ENCODE results near the gene HCFC1R1.

HCFC1R1 gene

DNA sequence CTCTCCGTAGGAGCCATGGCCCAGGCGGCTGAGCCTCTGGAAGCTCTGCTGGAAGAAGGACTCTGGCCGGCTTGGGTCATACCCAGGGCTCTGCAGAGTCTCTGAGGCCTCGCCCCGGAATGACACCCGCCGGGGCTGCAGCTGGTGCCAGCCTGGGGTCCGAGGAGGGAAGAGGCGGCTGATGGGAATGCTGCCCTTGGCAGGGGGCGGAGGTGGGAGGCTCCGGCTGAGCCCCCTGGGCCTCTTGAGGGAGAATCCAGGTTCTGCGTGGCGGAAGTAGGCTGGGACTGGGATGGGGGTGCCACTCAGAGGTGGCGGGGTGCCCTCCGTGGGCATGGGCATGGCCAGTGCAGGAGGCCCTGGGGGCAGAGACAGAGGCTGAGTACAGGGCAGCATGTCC lies 47.1 kb downstream of the HCFC1R1 start:
- Mint-ChIP-seq H3K27me3 (no peaks in the 10 kb centered on the region), H3K4me3 (no peak overlapping the region), H3K4me1 (peaks cover 12% of the 10 kb centered on the region), H3K9me3 (no peaks in the 10 kb centered on the region), H3K36me3 (ENCODE audit: low read depth) (peaks cover 26% of the 10 kb centered on the region), H3K27ac (no peak overlapping the region)
- no peak for DNase-seq
- ATAC-seq: no peak

DNA sequence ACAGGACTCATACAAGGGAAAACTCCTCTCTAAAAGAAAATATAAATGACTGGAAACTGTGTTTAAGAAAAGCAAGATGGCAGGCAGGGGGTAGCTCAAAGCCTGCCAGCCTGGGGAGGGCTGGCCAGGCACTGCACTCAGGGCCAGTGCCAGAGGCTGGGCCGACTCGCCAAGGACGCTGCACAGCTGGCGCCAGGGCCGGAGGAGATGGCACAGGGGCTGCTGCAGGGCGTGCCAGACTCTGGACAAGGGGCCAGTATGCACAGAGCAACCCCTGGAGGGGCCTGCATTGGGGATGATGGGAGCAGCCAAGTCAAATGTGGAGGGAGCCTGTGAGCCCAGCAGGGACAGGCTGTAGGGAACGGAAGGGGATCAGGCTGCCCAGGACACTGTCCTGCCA lies 47.5 kb downstream of the HCFC1R1 start:
- Mint-ChIP-seq H3K27ac (no peak overlapping the region), H3K4me3 (no peak overlapping the region), H3K27me3 (no peaks in the 10 kb centered on the region), H3K9me3 (no peaks in the 10 kb centered on the region), H3K36me3 (ENCODE audit: low read depth) (peaks cover 26% of the 10 kb centered on the region), H3K4me1 (peaks cover 9% of the 10 kb centered on the region)
- DNase-seq (no peak), ATAC-seq (no peak)

DNA sequence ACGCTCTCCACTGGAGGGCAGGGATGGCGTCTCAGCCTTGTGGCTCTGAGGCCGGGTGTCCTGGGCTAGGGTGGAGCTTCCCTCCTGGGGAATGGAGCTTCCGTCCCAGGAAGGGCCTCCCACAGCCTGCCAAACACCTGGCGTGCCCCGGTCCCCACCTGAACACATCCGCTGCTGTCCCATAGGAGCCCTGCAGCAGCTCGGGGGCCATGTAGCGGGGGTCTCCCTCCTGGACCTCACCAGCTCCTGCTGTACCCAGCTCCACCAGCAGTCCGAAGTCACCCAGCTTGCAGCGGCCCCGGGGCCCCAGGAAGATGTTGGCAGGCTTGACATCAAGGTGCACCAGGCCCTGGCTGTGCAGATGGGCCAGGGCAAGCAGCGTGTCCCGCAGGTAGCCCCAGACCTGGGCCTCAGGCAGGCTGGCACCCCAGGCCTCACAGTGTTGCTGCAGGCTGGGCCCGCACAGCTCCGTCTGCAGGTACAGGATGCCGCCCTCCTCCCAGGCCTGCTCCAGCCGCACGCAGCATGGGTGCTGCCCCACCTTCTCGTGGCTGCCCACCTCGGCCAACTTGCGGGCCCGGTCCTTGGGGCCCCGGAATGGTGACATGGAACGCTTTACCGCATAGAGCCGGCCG lies 48.5 kb downstream of the HCFC1R1 start:
- Mint-ChIP-seq H3K4me1 (peaks cover 13% of the 10 kb centered on the region), H3K4me3 (no peak overlapping the region), H3K27ac (no peak overlapping the region), H3K27me3 (no peaks in the 10 kb centered on the region), H3K9me3 (no peaks in the 10 kb centered on the region), H3K36me3 (ENCODE audit: low read depth) (peaks cover 31% of the 10 kb centered on the region)
- no peak for DNase-seq
- no peak for ATAC-seq

DNA sequence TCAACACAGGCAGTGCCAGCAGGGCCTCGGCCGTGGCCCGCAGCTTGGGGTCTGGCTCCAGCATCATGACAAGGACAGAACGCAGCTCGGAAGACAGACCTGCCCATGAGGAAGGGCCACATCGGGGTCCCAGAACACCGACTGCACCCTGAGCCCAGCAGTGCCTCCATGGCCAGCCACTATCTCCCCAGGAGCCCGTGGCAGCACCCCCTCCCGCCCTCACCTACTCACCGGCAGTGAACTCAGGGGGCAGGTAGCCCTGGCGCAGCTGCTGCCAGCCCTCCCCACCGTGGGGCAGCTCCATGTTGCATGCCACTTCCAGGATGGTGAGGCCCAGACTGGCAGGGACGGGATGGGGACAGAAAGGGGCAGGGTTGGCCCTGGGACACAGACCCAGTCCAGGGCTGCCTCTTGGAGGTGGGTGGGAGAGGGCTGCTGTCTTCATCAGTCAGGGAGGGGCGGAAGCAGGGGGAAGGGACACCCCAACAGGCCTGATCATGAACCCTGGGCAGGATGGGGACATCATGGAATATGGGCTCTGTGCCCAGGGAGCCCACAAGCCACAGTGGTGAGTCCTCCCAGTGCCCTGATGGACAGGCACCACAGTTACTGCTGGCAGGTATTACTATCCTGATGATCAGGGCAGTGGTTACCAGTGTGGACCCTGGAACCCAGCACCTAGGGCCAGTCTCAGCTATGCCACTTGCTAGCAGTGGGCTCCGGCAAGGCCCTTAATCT lies 49.3 kb downstream of the HCFC1R1 start:
- Mint-ChIP-seq H3K27ac (no peak overlapping the region), H3K4me1 (peaks cover 13% of the 10 kb centered on the region), H3K4me3 (no peak overlapping the region), H3K36me3 (ENCODE audit: low read depth) (peaks cover 31% of the 10 kb centered on the region), H3K27me3 (no peaks in the 10 kb centered on the region), H3K9me3 (no peaks in the 10 kb centered on the region)
- no peak for ATAC-seq
- no peak for DNase-seq

DNA sequence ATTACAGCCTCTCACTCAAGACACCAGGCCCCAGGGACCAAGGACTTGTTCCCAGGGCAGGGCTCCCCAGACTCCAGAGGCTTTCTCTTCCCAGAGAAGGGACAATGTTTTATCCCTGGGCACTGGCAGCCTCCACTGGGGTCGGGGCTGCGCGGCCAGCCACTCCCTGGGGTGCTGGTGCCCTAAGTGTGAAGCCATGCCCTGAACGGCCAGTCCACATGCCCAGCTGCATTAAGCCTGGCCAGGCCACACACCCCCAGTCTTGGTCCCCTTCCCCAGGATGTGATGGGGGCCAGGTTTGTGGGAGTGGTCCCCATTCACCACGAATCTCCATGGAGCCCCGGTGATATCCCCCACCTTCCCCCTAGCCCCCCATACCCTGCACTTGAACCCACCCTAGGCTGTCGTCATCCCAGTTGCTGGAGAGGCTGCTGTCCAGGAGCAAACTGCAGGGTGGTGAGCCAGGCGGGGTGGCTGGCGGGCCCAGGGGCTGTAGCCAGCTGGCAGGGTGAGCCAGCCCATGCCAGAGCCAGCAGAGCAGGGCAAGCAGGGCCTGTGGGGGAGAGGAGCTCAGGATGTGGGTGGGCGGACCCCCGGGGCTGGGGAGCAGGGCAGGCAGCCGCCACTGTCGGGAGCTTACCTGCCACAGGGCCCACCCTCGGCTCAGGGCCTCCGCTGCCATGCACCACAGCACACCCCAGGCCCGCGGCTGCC lies 50.0 kb downstream of the HCFC1R1 start:
- Mint-ChIP-seq H3K27me3 (no peaks in the 10 kb centered on the region), H3K36me3 (ENCODE audit: low read depth) (peaks cover 28% of the 10 kb centered on the region), H3K27ac (no peak overlapping the region), H3K4me3 (no peak overlapping the region), H3K9me3 (no peaks in the 10 kb centered on the region), H3K4me1 (peaks cover 10% of the 10 kb centered on the region)
- DNase-seq (no peak), ATAC-seq (no peak)

DNA sequence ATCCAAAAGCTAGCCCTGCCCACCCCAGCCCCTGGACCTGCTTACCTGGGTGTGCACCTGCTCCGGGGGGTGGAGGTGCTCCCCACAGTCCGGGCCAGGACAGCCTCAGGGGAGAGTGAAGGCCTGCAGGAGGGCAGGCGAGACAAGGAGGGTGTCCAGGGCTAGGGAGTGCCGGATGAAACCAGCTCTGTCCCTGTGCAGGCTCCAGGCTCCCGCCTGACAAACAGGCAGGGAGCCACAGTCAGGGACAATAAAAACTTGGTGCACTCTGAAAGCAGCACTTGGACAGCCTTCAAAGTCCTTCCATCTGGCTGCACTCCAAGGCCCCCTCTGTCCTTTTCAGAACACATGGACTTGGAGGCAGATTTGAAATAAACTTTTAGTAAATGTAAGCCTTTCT lies 50.6 kb downstream of the HCFC1R1 start:
- Mint-ChIP-seq H3K27ac (no peak overlapping the region), H3K36me3 (ENCODE audit: low read depth) (peaks cover 25% of the 10 kb centered on the region), H3K4me1 (peaks cover 17% of the 10 kb centered on the region), H3K4me3 (no peak overlapping the region), H3K27me3 (peaks cover 5% of the 10 kb centered on the region), H3K9me3 (no peaks in the 10 kb centered on the region)
- ATAC-seq (no peak), DNase-seq (no peak)
